Heart right ventricle (tissue), 16 donors: ENCODE data around the gene SUB1. TPM values are rescaled to one million over a fixed set of nuclear protein-coding genes. Genes with fewer than 3 reads are reported as not detected.

ENCODE experiments used
- ATAC-seq, 8 donors: fragments of 200-7000 bp; cut with Tn5 transposase; one replicate each; pipeline ENCODE4 v1.9.1; 2020; ENCODE audit warnings: mild to moderate bottlenecking in 8 of 8, moderate library complexity in 8 of 8, moderate number of reproducible peaks in 1 of 8
- DNase-seq, 2 donors: peaks; one replicate each; pipeline ENCODE4 v3.0.0-alpha.2; 2020
- H3K27ac ChIP-seq, 10 donors: fragments of 200-600 bp; sonication (generic) in 2 of 10; one replicate each; pipeline versions ENCODE4 v1.5.0 to v1.8.0; 2020 to 2022; ENCODE audit warnings: mild to moderate bottlenecking in 3 of 10
- H3K27me3 ChIP-seq, 7 donors: fragments of 200-600 bp; one replicate each; pipeline ENCODE4 v1.8.0; 2021 to 2022; ENCODE audit warnings: mild to moderate bottlenecking in 2 of 7
- H3K36me3 ChIP-seq, 9 donors: fragments of 200-600 bp; sonication (generic) in 1 of 9; one replicate each; pipeline versions ENCODE4 v1.5.0 to v1.8.0; 2020 to 2022; ENCODE audit warnings: mild to moderate bottlenecking in 2 of 9
- H3K4me1 ChIP-seq, 9 donors: fragments of 200-600 bp; sonication (generic) in 1 of 9; one replicate each; pipeline versions ENCODE4 v1.5.0 to v1.8.0; 2020 to 2022; ENCODE audit warnings: mild to moderate bottlenecking in 4 of 9
- H3K4me3 ChIP-seq, 10 donors: fragments of 200-600 bp; sonication (generic) in 2 of 10; one replicate each; pipeline versions ENCODE4 v1.5.0 to v1.8.0; 2020 to 2022; ENCODE audit warnings: mild to moderate bottlenecking in 7 of 10, moderate library complexity in 2 of 10
- H3K9me3 ChIP-seq, 11 donors: fragments of 200-600 bp in 10 of 11; sonication (generic) in 2 of 11; one replicate each; pipeline versions ENCODE4 v1.5.0 to v1.8.0; 2013 to 2022; ENCODE audit warnings: mild to moderate bottlenecking in 2 of 11, control low read depth in 1 of 11, moderate library complexity in 1 of 11
- CTCF ChIP-seq, 9 donors: fragments of 200-600 bp; sonication (generic) in 2 of 9; IDR thresholded peaks; one replicate each; pipeline versions ENCODE4 v1.5.0 to v1.8.0; 2021 to 2022; ENCODE audit warnings: antibody characterized with exemption in 9 of 9, mild to moderate bottlenecking in 5 of 9, moderate library complexity in 1 of 9
- WGBS, 2 donors: extraction: QIAGEN DNeasy Blood & Tissue Kit; methylation state at CpG; one replicate each; pipeline ENCODE4 v1.1.7; 2013; ENCODE audit warnings: inconsistent platforms in 1 of 2; 5-methylcytosine and 5-hydroxymethylcytosine counted together
- intact Hi-C, 10 donors: fragments of 100-400 bp; cut with DNase I; formaldehyde crosslinking; loops; one replicate each; pipeline versions ENCODE4 v1.11.1 to v1.14.2; 2022
- polyA plus RNA-seq, 2 donors: library from polyadenylated mRNA; stranded (reverse); fragments of 200-250 nt; gene quantifications; one replicate each; pipeline ENCODE4 v1.2.3, GENCODE V29; 2013
- total RNA-seq, 10 donors: library from RNA; stranded (reverse); fragmentation: NEBNext Ultra II Directional in 3 of 10; extraction: Animal tissue kit (Norgen Biotek cat#: 25700) in 3 of 10; gene quantifications; one replicate each; pipeline versions ENCODE4 v1.2.1 to v1.2.4, GENCODE V29; 2021 to 2023
- donor health status: Arrhythmogenic right ventricular cardiomyopathy.
- donor health status: ischemic (EF 13 %, LVEDD 7.1; RV severe dilation, severe dysfunction).
- donor health status: healthy with polysubstance abuse.
- donor health status: DM: no; HTN: yes; CAD: no.
- donor health status: DM: no; HTN: no; CAD: no.
- donor health status: ischemic (EF 25% LVEDD 6.9; RV normal size, moderate dysfunction).
- donor health status: ischemic (EF 25% LVEDD 5.7; RV mildly dilated, moderate dysfunction).
- donor health status: healthy.
- donor health status: DM: yes; HTN: yes; CAD: no.
- donor health status: Ischemic cardiomyopathy.
- donor health status: ischemic (EF 35%, LVEDD 5.7; RV mildly dilated, moderate dysfunction).
- donor health status: nonischemic (EF 11% LVEDD 7.7; RV severe dilation, severe dysfunction).
- donor health status: DM: yes; HTN: yes; CAD: no.
- donor health status: PGD.
- donor health status: ischemic (EF 29% LVEDD 5.4; RV normal size, mild dysfunction).
- donor health status: nonischemic (EF 23%, LVEDD 6.1; RV moderate dilation, normal function).

SUB1 gene
- total and polyA plus RNA-seq, 12 donors, result 86.8 to 224 (median 186) TPM

GRCh38 chr5:32605766-32606152, 20.4 kb downstream of the SUB1 start:
- peaks cover 0 to 25% (median 14%) of the 10 kb centered on the region in 9 donors for H3K4me1 ChIP-seq
- TF ChIP-seq CTCF (IDR thresholded peaks at IDR 0.05), result no peak
- no peaks in the 10 kb centered on the region for H3K27me3 ChIP-seq
- H3K27ac ChIP-seq, result no peak overlapping the region
- DNase-seq, result no peak
- H3K4me3 ChIP-seq, result no peak overlapping the region
- H3K9me3 ChIP-seq, result no peaks in the 10 kb centered on the region
- no peak for ATAC-seq
- 90 to 92% methylated on average over 2 of the region's 2 CpGs for WGBS, 2 donors
- intact Hi-C loops, result no loop called here
- peaks cover 0 to 70% (median 22%) of the 10 kb centered on the region in 9 donors for H3K36me3 ChIP-seq

GRCh38 chr5:32612134-32612888, 27.0 kb downstream of the SUB1 start:
- Histone ChIP-seq H3K4me1 (peaks cover 6 to 36% (median 18%) of the 10 kb centered on the region in 9 donors), H3K36me3 (peaks cover 0 to 13% (median 0%) of the 10 kb centered on the region in 9 donors), H3K9me3 (no peaks in the 10 kb centered on the region), H3K27me3 (no peaks in the 10 kb centered on the region), H3K4me3 (no peak overlapping the region), H3K27ac (peak overlapping the region in 4 of 10 donors; percentile 2 to 54 (median 14))
- peak in 2 of 8 donors; percentile 23 to 31 for ATAC-seq
- intact Hi-C loops, result loop anchor here in 7 of 10 donors (2.0 to 10.0 kb wide), 5 partner anchors 120 to 380 kb away; no protein-coding TSS in a partner anchor
- WGBS, 2 donors, result 59 to 63% methylated on average over 10 of the region's 10 CpGs
- DNase-seq, result no peak
- no peak for TF ChIP-seq CTCF (IDR thresholded peaks at IDR 0.05)

GRCh38 chr5:32613050-32613672, 27.8 kb downstream of the SUB1 start:
- no peaks in the 10 kb centered on the region for H3K9me3 ChIP-seq
- no peak overlapping the region for H3K4me3 ChIP-seq
- H3K36me3 ChIP-seq, result peaks cover 0 to 7% (median 0%) of the 10 kb centered on the region in 9 donors
- ATAC-seq, result peak in 7 of 8 donors; percentile 65 to 80 (median 70)
- intact Hi-C loops, result loop anchor here in 8 of 10 donors (1.0 to 10.0 kb wide), 7 partner anchors 121 to 381 kb away; no protein-coding TSS in a partner anchor
- no peaks in the 10 kb centered on the region for H3K27me3 ChIP-seq
- 4 to 5% methylated on average over 10 of the region's 10 CpGs for WGBS, 2 donors
- TF ChIP-seq CTCF (IDR thresholded peaks at IDR 0.05), result peak; percentile 79 to 96 (median 90)
- peak overlapping the region in 3 of 10 donors; percentile 2 to 54 (median 8) for H3K27ac ChIP-seq
- DNase-seq, result peak; percentile 73 to 85
- peaks cover 6 to 32% (median 17%) of the 10 kb centered on the region in 9 donors for H3K4me1 ChIP-seq

GRCh38 chr5:32615236-32615635, 29.9 kb downstream of the SUB1 start:
- peaks cover 6 to 29% (median 8%) of the 10 kb centered on the region in 9 donors for H3K4me1 ChIP-seq
- peak in 1 of 8 donors; percentile 37 for ATAC-seq
- TF ChIP-seq CTCF (IDR thresholded peaks at IDR 0.05), result no peak
- no peaks in the 10 kb centered on the region for H3K9me3 ChIP-seq
- 49 to 52% methylated on average over 3 of the region's 3 CpGs for WGBS, 2 donors
- H3K4me3 ChIP-seq, result no peak overlapping the region
- no peak overlapping the region for H3K27ac ChIP-seq
- no peak for DNase-seq
- H3K27me3 ChIP-seq, result no peaks in the 10 kb centered on the region
- no peaks in the 10 kb centered on the region for H3K36me3 ChIP-seq
- intact Hi-C loops, result loop anchor here in 2 of 10 donors (10.0 kb wide), 1 partner anchor 380 kb away; no protein-coding TSS in a partner anchor
